HG03354 (cell line): Measurements from ENCODE around the gene TTBK2.
"Not testable (repeated sequence)": the region's sequence is repeated elsewhere in the genome, so short reads cannot be mapped to it uniquely, and the experiment has no call there.

Experiments used
- ATAC-seq: cut with Tn5 transposase; IDR thresholded peaks from one replicate; pipeline ENCODE4 v1.9.1; 2021; ENCODE audit warnings: mild to moderate bottlenecking; ENCODE audit not compliant: unreplicated experiment, poor library complexity, severe bottlenecking

The TTBK2 gene

DNA sequence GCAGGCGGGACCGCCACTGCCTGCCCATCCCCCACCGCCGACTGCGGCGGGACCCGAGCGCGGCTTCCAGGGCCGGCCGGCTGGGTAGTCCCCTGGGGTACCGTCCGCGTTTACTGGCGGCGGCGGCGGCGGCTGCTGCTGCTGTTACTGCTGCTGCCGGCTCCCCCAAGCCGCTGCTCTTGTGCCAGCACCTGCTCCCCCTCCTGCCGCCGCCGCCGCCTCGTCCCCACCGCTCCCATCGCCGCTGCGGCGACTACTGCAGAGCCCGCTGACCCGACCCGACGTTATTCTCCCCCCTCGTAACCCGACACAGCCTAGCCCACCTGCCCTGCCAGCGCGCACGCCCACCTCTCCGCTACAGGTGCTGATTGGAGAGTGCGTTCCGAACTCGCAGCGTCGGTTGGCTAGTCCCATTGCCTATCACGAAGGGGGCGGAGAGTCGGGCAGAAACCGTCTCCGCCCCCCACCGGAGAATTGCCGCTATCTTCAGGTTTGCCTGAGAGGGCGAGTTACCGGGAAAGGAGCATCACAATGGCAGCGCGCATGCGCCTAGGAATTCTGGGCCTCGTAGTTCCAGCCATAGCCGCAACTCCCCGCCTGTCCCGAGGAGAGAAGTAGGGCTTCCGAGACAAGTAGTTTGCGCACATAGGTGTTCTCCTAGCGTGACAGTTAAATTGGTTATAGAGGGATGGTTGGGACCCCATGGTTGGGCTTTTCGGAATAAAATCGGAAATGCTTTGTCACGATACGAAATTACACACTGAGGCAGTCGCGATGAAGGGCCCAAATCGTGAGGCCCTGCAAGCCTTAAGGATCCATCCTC, at the start of gene TTBK2:
TSS of gene TTBK2 (minus strand) at position 260 of the 823 bp plus-strand sequence. CDS start 42,161 bp downstream, outside the sequence.
- ATAC-seq, result peak; percentile 96

DNA sequence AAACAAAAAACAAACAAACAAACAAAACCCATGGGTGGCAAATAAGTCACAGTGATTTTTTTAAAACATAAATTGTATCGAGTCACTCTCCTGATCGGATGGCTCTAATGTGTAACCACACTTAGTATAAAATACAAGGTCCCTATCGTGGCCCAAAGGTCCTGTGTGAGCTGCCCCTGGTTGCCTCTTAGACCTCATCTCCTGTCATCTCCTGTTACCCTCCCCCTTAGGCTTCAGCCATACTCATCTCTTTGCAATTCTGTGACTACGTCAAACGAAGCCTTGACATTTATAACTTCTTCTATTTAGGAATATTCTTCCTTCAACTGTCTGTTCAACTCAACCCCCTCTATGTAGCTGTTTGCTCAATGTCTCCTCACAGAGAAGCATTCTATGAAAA, 43.9 kb upstream of the TTBK2 start:
- no peak for ATAC-seq

DNA sequence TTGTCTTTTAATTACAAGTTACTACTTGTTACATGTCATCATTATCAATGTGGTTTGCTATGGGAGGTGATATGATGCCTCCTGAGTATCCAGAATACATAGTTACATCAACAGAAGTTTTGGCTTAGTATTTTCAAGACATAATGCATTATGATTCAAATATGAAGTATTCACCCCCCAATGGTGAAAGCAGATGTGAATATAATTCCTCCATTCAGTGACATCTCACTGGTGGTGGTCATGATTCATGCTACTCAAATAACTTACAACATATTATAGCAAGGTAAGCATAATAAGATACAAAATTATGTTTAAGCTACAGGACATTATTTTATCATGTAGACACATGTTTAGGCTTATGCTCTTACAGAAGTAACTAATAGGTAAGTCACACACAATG, 34.9 kb upstream of the TTBK2 start:
- no peak for ATAC-seq

DNA sequence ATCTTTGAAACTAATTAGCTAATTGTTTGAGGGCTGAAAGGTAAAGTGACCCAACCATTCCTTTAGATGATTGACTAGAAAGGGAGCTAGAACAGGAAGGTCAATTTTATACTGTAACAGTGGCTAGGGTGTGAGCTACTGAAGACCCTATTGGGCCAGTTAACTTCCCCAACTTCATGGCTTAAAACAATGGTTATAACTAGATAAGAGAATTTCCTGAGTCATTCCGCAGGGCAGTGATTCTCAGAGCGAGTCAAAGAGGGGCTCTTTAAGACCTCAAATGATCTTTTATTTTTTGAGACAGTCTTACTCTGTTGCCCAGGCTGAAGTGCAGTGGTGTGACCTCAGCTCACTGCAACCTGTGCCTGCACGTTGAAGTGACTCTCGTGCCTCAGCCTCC, 33.7 kb upstream of the TTBK2 start:
- no peak for ATAC-seq

DNA sequence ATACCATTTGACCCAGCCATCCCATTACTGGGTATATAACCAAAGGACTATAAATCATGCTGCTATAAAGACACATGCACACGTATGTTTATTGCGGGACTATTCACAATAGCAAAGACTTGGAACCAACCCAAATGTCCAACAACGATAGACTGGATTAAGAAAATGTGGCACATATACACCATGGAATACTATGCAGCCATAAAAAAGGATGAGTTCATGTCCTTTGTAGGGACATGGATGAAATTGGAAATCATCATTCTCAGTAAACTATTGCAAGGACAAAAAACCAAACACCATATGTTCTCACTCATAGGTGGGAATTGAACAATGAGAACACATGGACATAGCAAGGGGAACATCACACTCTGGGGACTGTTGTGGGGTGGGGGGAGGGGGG, 28.3 kb upstream of the TTBK2 start:
- ATAC-seq, result not testable (repeated sequence)

DNA sequence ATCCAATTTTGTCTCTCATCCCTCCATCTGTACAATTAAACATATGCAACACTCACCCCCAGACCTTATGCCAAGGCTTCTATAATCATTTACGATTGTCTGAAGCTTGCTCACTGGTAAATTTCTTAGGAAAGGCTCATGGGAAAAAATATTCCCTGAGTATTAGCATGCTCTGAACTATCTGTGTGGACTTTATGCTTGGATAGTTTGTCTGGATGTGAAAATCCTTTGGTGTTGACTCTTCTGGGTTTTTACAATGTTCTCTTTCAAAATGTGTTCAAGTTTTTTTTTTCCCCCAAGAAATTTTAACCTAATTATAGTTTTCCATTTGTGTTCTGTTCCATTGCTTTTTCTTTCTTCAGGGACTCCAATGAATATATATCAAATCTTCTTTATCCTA, 19.9 kb upstream of the TTBK2 start:
- ATAC-seq, result no peak

DNA sequence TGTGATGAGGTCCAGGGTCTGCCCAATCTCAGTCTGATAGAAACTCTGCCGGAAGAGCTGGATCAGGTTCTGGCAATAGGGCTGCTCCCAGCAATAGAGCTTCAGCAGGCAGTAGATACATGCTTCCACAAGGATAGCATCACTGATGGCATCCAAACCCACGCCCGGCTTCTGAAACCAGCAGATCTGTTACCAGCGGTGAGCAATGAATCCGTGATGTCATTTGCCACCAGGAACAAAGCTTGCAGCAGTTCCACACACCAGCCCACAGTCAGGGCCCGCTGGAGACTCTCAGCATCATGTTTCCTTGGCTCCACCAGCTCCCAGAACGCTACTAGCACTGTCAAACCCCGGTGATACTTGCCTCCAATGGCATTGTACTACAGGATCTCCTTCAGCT, 19.3 kb upstream of the TTBK2 start:
- no peak for ATAC-seq

DNA sequence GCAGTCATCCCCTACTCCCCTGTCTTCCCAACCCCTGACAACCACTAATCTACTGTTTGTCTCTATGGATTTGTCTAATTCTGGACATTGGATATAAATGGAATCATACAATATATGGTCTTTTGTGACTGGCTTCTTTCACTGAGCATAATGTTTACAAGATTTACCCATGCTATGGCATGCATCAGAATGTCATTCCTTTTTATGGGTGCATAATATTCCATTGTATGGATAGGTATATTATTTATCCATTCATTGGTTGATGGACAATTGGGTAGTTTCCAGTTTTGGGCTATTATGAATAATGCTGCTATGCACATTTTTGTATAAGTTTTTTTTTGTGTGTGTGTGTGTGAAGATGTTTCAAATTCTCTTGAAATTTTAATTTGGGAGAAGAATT, 16.6 kb upstream of the TTBK2 start:
- ATAC-seq, result no peak

DNA sequence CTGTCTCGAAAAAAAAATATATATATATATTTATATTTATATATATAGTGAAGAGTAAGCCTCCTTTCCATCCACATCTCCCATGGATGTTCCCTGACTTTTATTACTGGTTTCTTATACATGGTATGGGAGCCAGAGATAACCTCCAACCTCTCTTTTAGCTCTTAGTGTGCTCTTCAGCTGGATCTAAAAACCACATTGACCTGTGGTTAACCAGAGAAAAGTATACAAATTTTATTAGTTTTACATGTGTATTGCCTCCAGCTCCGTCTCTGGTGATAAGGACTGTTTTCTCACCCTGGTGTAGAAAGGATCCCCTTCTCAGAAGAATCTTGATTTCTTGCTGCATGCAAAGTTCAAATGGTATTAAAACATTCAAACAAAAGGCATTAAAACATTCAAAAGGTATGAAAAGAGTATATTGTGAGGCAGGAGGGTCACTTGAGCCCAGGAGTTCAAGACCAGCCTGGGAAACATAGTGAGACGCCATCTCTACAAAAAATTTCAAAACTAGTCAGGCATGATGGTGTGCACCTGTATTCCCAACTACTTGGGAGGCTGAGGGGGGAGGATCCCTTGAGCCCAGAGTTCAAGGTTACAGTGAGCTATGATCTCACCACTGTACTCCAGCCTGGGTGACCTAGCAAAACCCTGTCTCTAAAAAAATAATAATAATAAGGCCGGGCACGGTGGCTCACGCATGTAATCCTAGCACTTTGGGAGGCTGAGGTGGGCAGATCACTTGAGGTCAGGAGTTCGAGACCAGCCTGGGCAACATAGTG, 13.5 kb upstream of the TTBK2 start:
- no peak for ATAC-seq

DNA sequence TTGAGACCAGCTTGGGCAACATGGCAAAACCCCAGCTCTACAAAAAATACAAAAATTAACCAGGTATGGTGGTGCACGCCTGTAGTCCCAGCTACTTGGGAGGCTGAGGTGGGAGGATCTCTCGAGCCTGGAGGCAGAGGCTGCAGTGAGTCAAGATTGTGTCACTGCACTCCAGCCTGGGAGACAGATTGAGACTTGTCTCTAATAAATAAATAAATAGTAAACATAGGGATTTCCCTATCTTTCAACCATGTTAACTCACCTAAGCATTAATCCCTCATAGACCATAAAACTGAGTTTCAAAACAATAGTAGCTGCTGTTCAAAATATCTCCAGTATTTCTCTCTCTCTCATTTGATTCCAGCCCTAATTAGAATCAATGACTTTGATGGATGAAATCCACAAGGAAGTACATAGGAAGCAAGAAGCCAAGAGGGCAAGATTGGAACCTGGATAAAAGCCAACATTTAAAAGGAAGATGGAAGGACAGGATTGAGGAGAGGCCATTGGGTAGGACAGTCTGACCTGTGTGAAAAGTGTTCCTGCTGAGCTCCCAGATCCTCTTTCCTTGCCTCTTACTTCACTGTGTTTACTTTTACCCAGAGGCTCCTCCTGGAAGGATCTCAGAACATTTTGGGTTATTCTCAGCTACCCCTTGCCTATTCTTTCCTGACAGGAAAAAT, 12.4 kb upstream of the TTBK2 start:
- ATAC-seq, result no peak

DNA sequence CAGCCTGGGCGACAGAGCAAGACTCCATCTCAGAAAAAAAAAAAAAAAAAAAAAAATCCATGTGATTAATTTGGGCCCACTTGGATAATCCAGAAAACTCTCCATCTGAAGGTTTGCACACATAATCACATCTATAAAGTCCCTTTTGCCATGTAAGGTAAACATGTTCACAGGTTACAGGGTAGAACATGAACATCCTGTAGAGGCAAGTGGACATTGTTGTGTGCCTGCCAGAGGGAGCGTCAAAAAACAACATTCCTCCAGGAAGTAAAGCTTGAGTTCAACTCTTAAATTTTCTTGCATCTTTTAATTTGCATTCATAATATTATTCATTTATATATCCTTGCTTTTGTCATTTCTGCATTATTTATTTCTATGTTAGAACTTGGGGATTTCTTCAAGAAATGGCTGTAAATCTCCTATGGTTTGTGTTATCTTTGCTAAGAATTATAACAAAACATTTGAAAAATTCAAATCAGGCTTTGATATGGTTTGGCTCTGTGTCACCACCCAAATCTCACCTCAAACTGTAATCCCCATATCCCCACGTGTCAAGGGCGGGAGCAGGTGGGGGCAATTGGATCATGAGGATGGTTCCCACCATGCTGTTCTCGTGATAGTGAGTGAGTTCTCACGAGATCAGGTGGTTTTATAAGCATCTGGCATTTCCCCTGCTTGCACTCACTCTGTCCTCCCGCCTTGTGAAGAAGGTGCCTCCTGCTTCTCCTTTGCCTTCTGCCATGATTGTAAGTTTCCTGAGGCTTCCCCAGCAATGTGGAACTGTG, 11.3 kb upstream of the TTBK2 start:
- no peak for ATAC-seq

DNA sequence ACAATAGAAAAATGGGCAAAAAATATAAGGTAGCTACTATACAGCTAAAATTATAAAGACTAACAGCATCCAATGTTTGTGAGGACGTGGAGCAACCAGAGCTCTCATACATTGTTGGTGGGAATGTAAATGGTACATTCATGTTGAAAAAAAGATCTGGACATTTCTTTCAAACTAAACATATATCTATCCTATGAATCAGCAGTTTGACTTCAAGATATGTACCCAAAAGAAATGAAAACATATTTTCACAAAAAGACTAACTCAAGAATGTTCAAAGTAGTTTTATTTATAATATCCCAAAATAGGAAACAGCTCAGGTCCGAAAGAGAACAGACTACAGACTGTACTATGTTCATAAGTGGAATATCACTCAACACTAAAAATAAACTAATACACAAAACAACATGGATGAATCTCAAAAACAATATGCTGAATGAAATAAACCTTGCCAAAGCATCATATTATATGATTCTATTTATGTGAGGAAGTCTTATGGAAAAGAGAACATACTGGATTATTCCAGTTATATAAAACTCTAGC, 8.8 kb upstream of the TTBK2 start:
- no peak for ATAC-seq

DNA sequence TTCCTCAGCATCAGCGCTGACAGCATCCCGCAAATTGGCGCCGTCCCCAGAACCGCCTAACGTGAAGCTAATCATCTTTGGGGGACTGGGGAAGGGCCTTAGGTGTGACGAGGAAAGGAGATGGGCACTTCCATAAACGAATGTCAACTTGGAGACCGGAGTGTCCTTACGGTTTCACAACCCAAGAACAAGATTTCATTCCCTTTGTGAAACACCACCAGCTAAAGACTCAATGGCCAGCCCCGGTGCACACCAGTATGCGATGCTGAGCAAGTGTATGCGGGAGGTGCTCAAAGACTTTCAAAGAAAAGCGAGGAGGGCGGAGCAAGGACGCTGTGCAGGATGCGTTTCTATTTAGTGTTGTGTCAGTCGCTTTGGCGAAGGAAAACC, 759 bp upstream of the TTBK2 start:
- ATAC-seq, result no peak

DNA sequence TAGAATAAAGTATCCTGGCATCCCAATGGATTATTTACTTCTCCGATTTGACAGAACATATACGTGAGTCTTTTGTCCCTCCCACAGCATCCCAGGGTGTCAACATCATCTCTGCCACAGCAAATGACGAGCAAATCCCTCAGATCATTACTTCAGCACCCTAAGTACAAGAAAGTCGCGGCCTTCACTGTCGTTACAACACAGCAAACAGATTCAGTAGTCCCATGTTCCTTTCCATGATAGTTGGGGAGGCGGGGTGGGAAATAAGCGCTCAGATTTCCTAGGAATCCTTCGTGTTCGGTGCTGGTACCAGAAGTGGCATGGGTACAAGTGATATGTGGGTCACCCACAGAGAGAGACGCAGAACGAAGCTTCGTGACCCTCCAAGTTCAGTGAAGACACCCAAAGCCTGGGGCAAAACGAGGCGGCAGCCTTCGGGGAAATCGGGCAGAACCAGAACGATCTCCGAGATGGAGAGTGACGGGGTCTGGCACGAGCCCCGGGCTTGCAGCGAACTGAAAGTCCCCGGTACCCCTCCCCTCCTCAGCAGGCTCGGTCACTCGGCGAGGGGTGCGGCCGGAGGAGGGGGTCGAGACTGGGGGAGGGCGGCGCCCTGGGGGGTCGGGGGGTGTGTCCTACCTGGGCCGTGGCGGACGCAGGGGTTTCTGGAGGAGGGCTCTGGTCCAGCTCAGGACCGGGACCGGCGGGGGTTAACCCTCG, 619 bp downstream of the TTBK2 start:
- peak; percentile 17 for ATAC-seq

DNA sequence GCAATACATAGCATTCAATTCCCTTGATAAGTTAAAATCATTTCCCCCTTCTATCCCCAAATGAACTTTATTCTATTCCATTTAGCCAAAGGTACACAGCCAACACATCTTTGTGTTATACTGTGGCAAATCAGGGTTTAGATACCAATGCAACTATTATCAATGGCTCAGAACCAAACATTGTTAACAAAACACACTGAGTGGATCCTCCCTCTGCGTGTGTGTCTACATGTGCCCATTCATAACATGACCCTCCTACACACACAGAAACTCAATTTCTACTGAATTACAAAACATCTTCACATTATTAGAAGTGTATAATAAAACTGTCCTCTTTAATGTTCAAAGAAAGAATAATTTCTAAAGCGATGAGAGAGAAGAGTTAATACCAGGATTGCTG, 1.3 kb downstream of the TTBK2 start:
- no peak for ATAC-seq

DNA sequence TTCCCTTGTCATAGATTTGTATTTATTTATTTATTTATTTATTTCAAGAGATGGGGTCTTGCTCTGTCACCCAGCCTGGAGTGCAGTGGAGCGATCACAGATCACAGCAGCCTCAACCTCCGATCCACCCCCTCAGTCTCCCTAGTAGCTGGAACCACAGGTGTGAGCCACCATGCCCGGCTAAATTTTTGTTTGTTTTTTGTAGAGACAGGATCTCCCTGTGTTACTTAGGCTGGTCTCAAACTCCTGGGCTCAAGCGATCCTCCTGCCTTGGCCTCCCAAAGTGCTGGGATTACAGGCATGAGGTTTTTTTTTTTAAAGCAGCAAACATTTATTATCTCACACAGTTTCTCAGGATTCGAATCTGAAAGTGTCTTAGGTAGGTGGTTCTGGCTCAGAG, 2.5 kb downstream of the TTBK2 start:
- no peak for ATAC-seq

DNA sequence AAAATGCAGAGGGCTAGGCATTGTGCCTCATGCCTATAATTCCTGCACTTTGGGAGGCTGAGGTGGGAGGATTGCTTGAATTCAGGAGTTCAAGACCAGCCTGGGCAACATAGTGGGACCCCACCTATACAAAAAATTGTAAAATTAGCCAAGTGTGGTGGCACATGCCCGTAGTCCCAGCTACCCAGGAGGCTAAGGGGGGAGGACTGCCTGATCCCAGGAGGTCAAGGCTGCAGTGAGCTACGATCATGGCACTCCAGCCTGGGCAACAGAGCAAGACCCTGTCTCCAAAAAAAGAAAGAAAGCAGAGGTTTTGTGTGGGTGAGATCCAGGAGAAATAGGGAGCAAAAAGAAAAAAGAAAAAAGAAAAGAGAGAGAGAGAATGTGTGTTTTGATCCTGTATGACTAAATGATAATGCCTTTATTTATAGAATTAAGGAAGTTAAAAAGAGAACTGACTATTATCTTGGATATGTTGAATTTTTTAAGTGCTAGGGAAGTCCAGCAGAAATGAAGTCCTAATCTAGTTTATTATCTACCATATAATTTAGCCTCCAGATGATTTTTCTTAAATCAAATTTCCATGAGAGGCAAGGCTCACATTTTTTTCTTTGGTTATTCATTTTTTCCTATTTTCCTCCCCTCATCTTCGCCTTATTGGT, 4.8 kb downstream of the TTBK2 start:
- ATAC-seq, result no peak

DNA sequence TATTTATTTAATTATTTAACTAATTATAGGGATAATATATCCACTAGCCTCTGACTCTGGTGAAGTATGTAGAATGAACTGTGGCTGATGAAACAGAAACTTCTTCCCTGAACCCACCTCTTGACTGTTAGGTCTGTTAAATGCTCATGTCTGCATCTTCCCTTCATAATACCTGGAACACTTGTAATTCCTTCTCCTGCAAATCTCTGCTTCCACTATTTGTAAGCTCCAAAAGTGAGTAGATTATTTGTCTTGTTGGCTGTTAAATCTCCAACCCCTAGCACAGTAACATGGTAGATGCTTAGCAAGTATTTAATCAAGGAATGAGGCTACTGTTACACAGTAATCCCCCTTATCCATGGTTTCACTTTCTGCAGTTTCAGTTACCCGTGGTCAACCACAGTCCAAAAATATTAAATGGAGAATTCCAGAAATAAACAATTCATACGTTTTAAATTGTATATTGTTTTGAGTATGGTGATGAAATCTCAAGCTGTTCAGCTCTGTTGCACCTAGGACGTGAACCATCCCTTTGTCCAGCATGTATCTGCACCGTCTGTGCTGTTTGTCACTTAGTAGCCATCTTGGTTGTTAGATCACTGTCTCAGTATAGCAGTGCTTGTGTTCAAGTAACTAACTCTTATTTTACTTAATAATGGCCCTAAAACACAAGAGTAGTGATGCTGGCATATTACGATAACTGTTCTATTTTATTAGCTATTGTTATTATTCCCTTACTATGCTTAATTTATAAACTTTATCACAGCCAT, 5.7 kb downstream of the TTBK2 start:
- ATAC-seq, result no peak
